HCT116 (cell line): Measurements from ENCODE around the gene ACOX3. TPM values are rescaled to one million over a fixed set of nuclear protein-coding genes. Genes with fewer than 3 reads are reported as not detected.

Source experiments
- ATAC-seq: fragments of 200-7000 bp; cut with Tn5 transposase; 2 replicates; pipeline ENCODE4 v1.9.1; 2020; ENCODE audit warnings: mild to moderate bottlenecking, moderate library complexity
- BruUV-seq: library from RNA; stranded (reverse); fragments of 400-500 nt; replicated peaks from 2 replicates; lab custom pipeline; 2021; lab: Mats Ljungman, UMichigan
- CTCF ChIA-PET: fragments of 300-600 bp; sonication (Branson Sonifier 250); formaldehyde crosslinking; loops from one replicate; lab custom pipeline; 2021; ENCODE audit warnings: antibody characterized with exemption; lab: Charles Lee
- POLR2A ChIA-PET: fragments of 300-600, 350-600 bp; sonication (Branson Sonifier 250); formaldehyde crosslinking; loops from one replicate; lab custom pipeline; 2021; ENCODE audit warnings: antibody characterized with exemption; lab: Charles Lee
- RAD21 ChIA-PET, 2 experiments: fragments of 300-600 bp; sonication (Branson Sonifier 250); formaldehyde crosslinking; loops; one replicate each; lab custom pipeline; 2023; ENCODE audit warnings: low total read pairs in 2 of 2; ENCODE audit not compliant: uncharacterized antibody in 2 of 2, unreplicated experiment in 2 of 2, low non-redundant PET in 1 of 2; lab: Charles Lee
- DNase-seq: peaks from one replicate; pipeline ENCODE4 v3.0.0-alpha.2; 2010; ENCODE audit warnings: low read depth, low spot score
- H2AFZ ChIP-seq: fragments of 200-600 bp; shearing (Covaris generic), sonication (generic); 2 replicates; pipeline ENCODE4 v1.6.1; 2017; ENCODE audit warnings: low read depth, mixed run types, mixed read lengths, antibody characterized with exemption, low read length; ENCODE audit not compliant: poor library complexity, severe bottlenecking
- H3K27ac ChIP-seq: 2 replicates; pipeline ENCODE4 v1.5.1; 2012; ENCODE audit warnings: low read depth, low read length
- H3K27me3 ChIP-seq: fragments of 200-600 bp; sonication (generic); 2 replicates; pipeline ENCODE4 v1.6.1; 2016; ENCODE audit warnings: mixed run types, low read length, mixed read lengths; ENCODE audit not compliant: insufficient read depth
- H3K36me3 ChIP-seq, 2 experiments: fragments of 200-500 bp in 1 of 2; fragments of 200-600 bp in 1 of 2; sonication (Bioruptor generic) in 1 of 2; sonication (generic) in 1 of 2; 2 replicates each; pipeline versions ENCODE4 v1.5.1 to v1.6.1; 2014 to 2016; ENCODE audit warnings: low read length in 2 of 2, inconsistent platforms in 1 of 2, mixed read lengths in 1 of 2, mixed run types in 1 of 2; ENCODE audit not compliant: insufficient read depth in 2 of 2, control insufficient read depth in 1 of 2
- H3K4me1 ChIP-seq, 2 experiments: fragments of 200-600 bp in 1 of 2; sonication (generic) in 1 of 2; 2 replicates each; pipeline versions ENCODE4 v1.5.1 to v1.6.1; 2012 to 2017; ENCODE audit warnings: low read length in 2 of 2, inconsistent platforms in 1 of 2, mild to moderate bottlenecking in 1 of 2, mixed read lengths in 1 of 2, mixed run types in 1 of 2, moderate library complexity in 1 of 2; ENCODE audit not compliant: insufficient read depth in 2 of 2, control insufficient read depth in 1 of 2
- H3K4me2 ChIP-seq: fragments of 200-600 bp; sonication (generic); 2 replicates; pipeline ENCODE4 v1.6.1; 2017; ENCODE audit warnings: mixed run types, low read length, mixed read lengths
- H3K4me3 ChIP-seq, 2 experiments: fragments of 200-600 bp in 1 of 2; sonication (generic) in 1 of 2; replicated peaks in 1 of 2; 2 replicates each; pipeline ENCODE4 v1.5.1; 2011 to 2016; ENCODE audit warnings: low read length in 2 of 2, control low read depth in 1 of 2, low read depth in 1 of 2, mild to moderate bottlenecking in 1 of 2, mixed read lengths in 1 of 2, mixed run types in 1 of 2
- H3K79me2 ChIP-seq: fragments of 200-600 bp; sonication (generic); 2 replicates; pipeline ENCODE4 v1.6.1; 2017; ENCODE audit warnings: mild to moderate bottlenecking, mixed run types, low read length, moderate library complexity, mixed read lengths; ENCODE audit not compliant: insufficient read depth
- H3K9ac ChIP-seq: fragments of 200-600 bp; sonication (generic); 2 replicates; pipeline ENCODE4 v1.6.1; 2016; ENCODE audit warnings: low read length, mixed read lengths
- H3K9me2 ChIP-seq: fragments of 200-600 bp; sonication (generic), shearing (Covaris generic); 2 replicates; pipeline ENCODE4 v1.6.1; 2017; ENCODE audit warnings: mixed run types, mild to moderate bottlenecking, moderate library complexity; ENCODE audit not compliant: insufficient read depth
- H3K9me3 ChIP-seq, 2 experiments: fragments of 200-500 bp in 1 of 2; fragments of 200-600 bp in 1 of 2; sonication (Bioruptor generic) in 1 of 2; sonication (generic) in 1 of 2; 2 replicates each; pipeline ENCODE4 v1.6.1; 2014 to 2017; ENCODE audit warnings: low read length in 2 of 2, mixed read lengths in 2 of 2, inconsistent platforms in 1 of 2, low read depth in 1 of 2, mild to moderate bottlenecking in 1 of 2, mixed run types in 1 of 2, moderate library complexity in 1 of 2; ENCODE audit not compliant: control insufficient read depth in 1 of 2, insufficient read depth in 1 of 2
- H4K20me1 ChIP-seq: fragments of 200-600 bp; sonication (generic), shearing (Covaris generic); 2 replicates; pipeline ENCODE4 v1.6.1; 2017; ENCODE audit warnings: mixed run types, mild to moderate bottlenecking, moderate library complexity; ENCODE audit not compliant: insufficient read depth
- CEBPB ChIP-seq: IDR thresholded peaks from 2 replicates; pipeline ENCODE4 v1.6.1; 2012; ENCODE audit warnings: low read depth
- CTCF ChIP-seq, 3 experiments: fragments of 200-600 bp in 1 of 3; sonication (generic) in 1 of 3; IDR thresholded peaks in 2 of 3; conservative IDR thresholded peaks in 1 of 3; 2 replicates each; pipeline ENCODE4 v1.5.1; 2012 to 2017; ENCODE audit warnings: low read depth in 2 of 3, low read length in 2 of 3, antibody characterized with exemption in 1 of 3, borderline replicate concordance in 1 of 3, control low read depth in 1 of 3, mild to moderate bottlenecking in 1 of 3, mixed read lengths in 1 of 3, mixed run types in 1 of 3, moderate library complexity in 1 of 3; ENCODE audit not compliant: insufficient read depth in 1 of 3
- EZH2 ChIP-seq: fragments of 200-600 bp; sonication (generic); IDR thresholded peaks from 2 replicates; pipeline ENCODE4 v1.6.1; 2017; ENCODE audit warnings: antibody characterized with exemption, mixed run types
- RAD21 ChIP-seq: IDR thresholded peaks from 2 replicates; pipeline ENCODE4 v1.6.1; 2012; ENCODE audit warnings: low read depth, mild to moderate bottlenecking
- SIN3A ChIP-seq: IDR thresholded peaks from 2 replicates; pipeline ENCODE4 v1.6.1; 2012; ENCODE audit warnings: low read depth
- SRF ChIP-seq: IDR thresholded peaks from 2 replicates; pipeline ENCODE4 v1.6.1; 2012; ENCODE audit warnings: low read depth
- intact Hi-C: fragments of 100-400 bp; cut with micrococcal nuclease; formaldehyde crosslinking; loops from 2 replicates; pipeline ENCODE4 v1.10.0; 2022
- total RNA-seq: library from RNA; stranded (reverse); gene quantifications from one replicate; pipeline ENCODE4 v1.2.1, GENCODE V29; 2021; ENCODE audit not compliant: unreplicated experiment

Gene ACOX3
- total RNA-seq, 1 experiment from 2014 or later = 16.9 TPM

- H3K4me1 ChIP-seq = peaks cover 12 to 15% of the 10 kb centered on the region in 2 experiments; a peak in 3 of 4 replicates
- TF ChIP-seq RAD21 = no peak
- TF ChIP-seq CEBPB = no peak
- TF ChIP-seq SRF = no peak
- TF ChIP-seq, all 23 proteins: peak for 0
- ChIA-PET CTCF (interaction anchor here (0.9 to 1.6 kb wide), 8 partner anchors 8 to 506 kb away, joined by 3 to 21 read pairs (median 6); no protein-coding TSS in a partner anchor), POLR2A (no interaction called here), RAD21 (interaction anchor here (1.2 to 1.7 kb wide), 2 partner anchors 169 kb away, joined by 3 to 6 read pairs; no protein-coding TSS in a partner anchor)
- DNase-seq (no peak), ATAC-seq (no peak)
- Histone ChIP-seq H3K9ac (no peak overlapping the region), H4K20me1 (no peaks in the 10 kb centered on the region), H3K4me3 (no peak overlapping the region), H3K9me2 (no peaks in the 10 kb centered on the region), H3K27ac (no peak overlapping the region), H3K9me3 (no peaks in the 10 kb centered on the region), H3K36me3 (peaks cover 0 to 10% of the 10 kb centered on the region in 2 experiments; a peak in 2 of 4 replicates), H3K79me2 (no peaks in the 10 kb centered on the region), H2AFZ (no peak overlapping the region), H3K27me3 (no peaks in the 10 kb centered on the region), H3K4me2 (no peak overlapping the region)
- intact Hi-C loops = no loop called here
- no TSS peak for BruUV-seq
These were observed 29.0 kb downstream of the ACOX3 start for GRCh38 chr4:8411351-8412180.

- Histone ChIP-seq H3K27me3 (no peaks in the 10 kb centered on the region), H3K9me3 (no peaks in the 10 kb centered on the region), H3K4me2 (peak overlapping the region; percentile 10)
- TF ChIP-seq EZH2 (no peak), SIN3A (no peak), RAD21 (peak; percentile 76), CTCF (IDR thresholded peaks at IDR 0.05 in 2 of 3, conservative IDR thresholded peaks at IDR 0.05 in 1 of 3; ENCODE audit: borderline replicate concordance in 1 of 3, insufficient read depth in 1 of 3, low read depth in 2 of 3, low read length in 2 of 3) (peak; percentile 61 to 67 (median 66))
- TF ChIP-seq, all 23 proteins: peak for 2
- BruUV-seq = no TSS peak
- Histone ChIP-seq H3K4me1 (peaks cover 12 to 15% of the 10 kb centered on the region in 2 experiments; a peak in 3 of 4 replicates), H4K20me1 (no peaks in the 10 kb centered on the region), H2AFZ (no peak overlapping the region), H3K79me2 (no peaks in the 10 kb centered on the region), H3K9ac (no peak overlapping the region), H3K27ac (no peak overlapping the region), H3K36me3 (peaks cover 0 to 10% of the 10 kb centered on the region in 2 experiments; a peak in 3 of 4 replicates), H3K9me2 (no peaks in the 10 kb centered on the region), H3K4me3 (no peak overlapping the region)
- ChIA-PET CTCF (interaction anchor here (0.7 to 1.6 kb wide), 14 partner anchors 9 to 649 kb away, joined by 3 to 21 read pairs (median 5); no protein-coding TSS in a partner anchor), RAD21 (interaction anchor here (0.8 to 1.7 kb wide), 4 partner anchors 168 to 234 kb away, joined by 3 to 7 read pairs (median 4); no protein-coding TSS in a partner anchor), POLR2A (no interaction called here)
- peak; percentile 94 for ATAC-seq
- intact Hi-C loops = no loop called here
- DNase-seq = peak; percentile 81
These were observed 29.8 kb downstream of the ACOX3 start for GRCh38 chr4:8410641-8411271.
